CD4-positive, alpha-beta T cell treated with Interleukin-4 for 1 hour (primary cell): Measurements from ENCODE around the gene SLC35B1.
"Not testable (repeated sequence)": the region's sequence is repeated elsewhere in the genome, so short reads cannot be mapped to it uniquely, and the experiment has no call there.

Experiments used
- DNase-seq, 2 donors: peaks; one replicate each; pipeline ENCODE4 v3.0.0-alpha.2; 2020 to 2022

The SLC35B1 gene

GRCh38 chr17:49734515-49735490, 27.0 kb upstream of the SLC35B1 start:
- no peak for DNase-seq

DNA sequence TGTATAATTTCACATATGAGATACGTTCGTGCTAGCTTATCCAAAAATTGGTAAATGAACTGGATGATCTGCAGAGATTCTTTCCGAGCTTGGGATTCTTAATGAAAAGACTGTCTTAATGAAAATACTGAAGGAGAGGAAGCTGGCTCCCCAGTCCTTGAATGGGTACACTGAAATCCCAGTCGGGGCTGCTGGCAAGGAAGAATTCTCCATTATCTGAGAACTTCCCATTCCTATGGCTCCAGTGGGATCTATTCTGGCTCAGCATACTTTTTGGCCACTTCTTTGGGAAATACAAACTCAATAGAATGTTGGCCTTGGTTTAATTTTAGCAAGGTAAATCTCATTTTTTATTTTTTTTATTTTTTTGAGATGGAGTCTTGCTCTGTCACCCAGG, 23.7 kb upstream of the SLC35B1 start:
- DNase-seq: no peak

DNA sequence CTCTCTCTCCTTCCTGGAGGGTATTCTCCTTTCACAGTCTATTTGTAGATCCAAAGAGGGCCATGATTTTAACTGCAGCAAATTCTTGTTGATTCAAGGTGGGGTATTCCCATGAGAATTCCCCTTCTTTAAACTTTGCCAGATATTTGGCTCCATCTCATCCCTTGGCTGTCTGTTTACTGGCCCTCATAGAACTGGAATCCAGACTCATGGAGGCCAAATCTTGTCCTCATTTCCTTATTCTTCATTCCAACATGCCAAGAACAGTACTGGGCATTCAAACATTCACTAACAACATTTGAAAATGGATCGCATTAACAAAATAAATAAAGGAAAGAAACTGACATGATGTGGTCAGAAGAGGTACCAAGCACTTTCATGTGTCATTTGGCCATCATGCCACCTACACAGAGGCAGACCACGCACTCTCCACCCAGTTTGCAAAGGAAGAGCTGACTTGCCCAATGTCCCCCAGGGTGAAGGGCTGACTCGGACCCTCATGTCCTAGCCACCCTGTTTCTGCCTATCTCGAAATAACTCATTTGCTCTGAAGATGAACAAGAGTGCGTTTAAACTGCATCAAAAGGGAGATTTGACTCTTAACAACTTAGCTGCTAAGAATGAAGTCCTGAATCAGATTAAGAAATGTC, 23.1 kb upstream of the SLC35B1 start:
- DNase-seq: no peak

DNA sequence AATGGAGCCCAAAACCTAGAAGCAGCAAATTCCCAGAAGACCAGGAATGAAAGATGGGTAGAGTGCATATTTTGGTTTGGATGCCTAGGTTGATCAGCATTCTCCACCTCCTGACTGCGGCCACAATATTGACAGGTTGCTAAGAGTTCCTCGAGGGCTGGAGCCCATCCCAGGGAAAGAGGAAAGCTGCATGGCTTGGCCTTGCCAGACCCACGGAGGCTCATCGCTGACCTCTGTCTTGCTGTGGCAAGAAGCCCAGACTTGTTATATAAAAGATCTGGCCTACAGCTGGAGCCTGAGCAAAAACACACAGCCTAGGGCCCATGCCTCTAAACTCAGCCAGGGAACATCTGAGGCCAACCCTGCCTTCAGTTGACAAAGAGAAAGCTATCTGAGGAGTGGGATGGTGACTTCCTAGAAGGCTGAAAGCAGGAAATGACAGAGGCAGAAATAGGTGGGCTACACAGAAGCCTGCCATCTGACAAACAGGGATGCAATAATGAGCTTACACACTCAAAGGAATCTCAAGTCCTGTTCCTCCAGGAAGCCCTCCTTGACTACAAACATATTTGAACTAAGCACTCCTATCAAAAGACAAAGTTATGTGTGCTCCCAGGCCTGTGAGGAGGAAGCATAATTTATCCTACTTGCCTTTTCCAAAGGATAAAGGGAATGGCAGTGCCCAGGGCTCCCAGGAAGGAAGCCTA, 22.5 kb upstream of the SLC35B1 start:
- DNase-seq: no peak

DNA sequence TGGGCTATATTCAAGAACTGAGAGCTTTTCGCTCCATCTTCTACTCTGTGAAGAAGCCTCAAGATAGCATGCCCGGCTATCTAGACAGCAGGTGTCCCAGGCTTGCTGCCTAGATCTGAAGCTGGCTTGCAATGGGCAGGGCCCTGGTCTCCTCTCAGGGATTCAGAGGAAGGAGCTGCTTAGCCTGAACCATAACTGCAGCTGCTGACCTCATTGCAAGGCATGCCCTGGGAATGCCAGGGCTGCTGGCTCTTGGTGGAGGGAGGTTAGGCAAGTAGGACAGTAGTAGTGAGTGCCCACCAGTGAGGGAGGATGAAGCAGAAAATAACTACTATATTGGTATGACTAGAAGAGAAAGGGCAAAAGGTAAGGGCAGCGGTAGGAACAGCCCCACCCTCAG, 21.3 kb upstream of the SLC35B1 start:
- DNase-seq: no peak

DNA sequence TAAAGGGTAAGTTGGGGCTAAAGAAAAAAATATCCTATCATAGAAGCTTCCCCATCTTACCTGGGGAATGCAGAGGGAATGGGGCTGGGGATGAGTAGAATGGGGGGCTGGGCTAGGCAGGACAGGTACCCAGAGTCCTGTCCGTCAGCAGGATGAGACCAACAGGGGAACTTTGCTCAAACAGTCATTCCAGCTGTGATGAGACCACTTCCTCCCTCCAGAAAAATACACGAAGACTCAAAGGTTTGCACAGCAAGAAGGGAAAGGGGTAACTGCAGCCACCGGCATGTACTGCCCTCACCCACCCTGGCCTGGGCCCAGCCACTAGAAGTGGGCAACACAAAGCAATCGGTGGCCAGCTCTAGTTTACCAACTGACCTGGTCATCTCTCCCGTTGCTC, 20.7 kb upstream of the SLC35B1 start:
- no peak for DNase-seq

DNA sequence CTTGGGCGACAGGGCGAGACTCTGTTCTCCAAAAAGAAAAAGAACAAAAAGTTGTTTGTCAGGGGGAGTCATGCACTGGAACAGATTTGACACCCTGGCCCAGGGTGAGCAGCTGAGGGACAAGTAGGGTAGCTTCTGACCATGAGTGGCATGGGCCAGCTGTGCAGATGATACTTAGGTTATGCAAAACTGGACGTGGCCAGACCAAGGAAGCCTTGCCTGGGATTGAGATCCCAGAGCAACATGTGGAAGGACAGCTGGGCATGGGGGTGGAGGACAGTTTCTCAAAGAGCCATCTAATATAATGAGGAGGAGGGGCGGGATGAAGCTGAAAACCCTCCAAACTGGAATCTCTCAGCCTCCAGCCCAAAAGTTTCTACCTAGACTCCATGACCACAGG, 19.6 kb upstream of the SLC35B1 start:
- DNase-seq: no peak

- no peak for DNase-seq
These were observed 17.8 kb upstream of the SLC35B1 start for GRCh38 chr17:49725452-49726130.

GRCh38 chr17:49724552-49724951, 16.8 kb upstream of the SLC35B1 start:
- DNase-seq: not testable (repeated sequence)

DNA sequence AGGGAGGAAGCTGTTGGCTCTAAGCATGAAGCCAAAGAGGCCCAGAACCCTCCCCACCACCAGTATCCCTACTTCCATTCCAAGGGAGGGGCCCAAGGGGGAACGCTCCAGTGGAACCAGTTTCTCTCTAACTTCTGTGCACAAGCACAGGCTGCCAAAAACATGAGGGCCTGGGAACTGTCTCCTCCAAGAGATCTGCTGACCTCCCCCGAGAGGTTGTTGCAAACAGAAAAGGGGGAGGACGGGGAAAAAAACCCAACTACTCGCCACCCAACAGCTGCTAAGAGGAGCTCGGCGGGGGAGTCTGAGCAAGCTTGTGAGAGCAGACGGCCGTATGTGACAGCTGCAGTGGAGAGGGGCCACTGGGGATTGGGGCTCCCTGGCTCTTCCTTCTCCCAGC, 15.7 kb upstream of the SLC35B1 start:
- DNase-seq: no peak

DNA sequence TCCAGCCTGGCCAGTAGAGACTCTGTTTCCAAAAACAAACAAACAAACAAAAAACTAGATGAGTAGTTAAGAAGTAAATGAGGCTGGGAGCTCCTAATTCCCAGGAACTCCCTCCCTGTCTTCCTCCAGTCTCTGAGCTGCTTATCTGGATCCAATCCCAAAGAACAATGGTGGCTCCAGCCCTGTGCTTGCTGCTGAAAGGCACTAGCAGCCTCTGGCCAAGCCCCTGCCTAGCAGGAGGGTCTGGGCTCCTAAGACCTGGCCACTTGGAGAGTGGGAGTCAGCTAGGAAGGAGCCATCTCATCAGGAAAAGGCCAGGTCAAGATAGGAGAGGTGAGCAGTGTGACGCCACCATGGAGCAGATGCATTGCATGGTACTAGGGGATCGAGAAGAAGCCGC, 14.3 kb upstream of the SLC35B1 start:
- no peak for DNase-seq

DNA sequence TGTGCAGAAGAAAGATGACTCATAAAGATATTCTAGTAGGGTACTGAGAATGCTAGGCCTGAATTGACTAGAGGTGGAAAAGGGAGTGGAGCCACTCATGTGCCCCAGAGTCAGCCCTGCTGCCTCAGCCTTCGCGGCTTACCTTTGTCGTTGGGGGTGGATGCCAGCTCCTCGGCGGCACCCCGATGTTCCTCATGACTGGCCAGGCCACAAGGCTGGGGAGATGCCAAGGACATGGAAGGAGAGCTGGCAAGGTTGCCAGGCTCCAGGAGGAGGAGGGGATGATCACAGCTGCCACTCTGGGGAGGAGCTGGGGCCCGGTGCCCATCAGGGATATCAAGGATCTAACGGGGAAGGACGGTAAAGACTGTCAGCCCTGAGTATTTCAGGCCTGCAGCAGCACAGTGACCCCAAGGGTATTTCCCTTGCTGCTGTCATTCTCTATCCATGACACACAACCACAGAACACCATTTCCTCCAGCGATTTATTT, 9.7 kb upstream of the SLC35B1 start:
- DNase-seq: peak in 1 of 2 donors; percentile 25

DNA sequence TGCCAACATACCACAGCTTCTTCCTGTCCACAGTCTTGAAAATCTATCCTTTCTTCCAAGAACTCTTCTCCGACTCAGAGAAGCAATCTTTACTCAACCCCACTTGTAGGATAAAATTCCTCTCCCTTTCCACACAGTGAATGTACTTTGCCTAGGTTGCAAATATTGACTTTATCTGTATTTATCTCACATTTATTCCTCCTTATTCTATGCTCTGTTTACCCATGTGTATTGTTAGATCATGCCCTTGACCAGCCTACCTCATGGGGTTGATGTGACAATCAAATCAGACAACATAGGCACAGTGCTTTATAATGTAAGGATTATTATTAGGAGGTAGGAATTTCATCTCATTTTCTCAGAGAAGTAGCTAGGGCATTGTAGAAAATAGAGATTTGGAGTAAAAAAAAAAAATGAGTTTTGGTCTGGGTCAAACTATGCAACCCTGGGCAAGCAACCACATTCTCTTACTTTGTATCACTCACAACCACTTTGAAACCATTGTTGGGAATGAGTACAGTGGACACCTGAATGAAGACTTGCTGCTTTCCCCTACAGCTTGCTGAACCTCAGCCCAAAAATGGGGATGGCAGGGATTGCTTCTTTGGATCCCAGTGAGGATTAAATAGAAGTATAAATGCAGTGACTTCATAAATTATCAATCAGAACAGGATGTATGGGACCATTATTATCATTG, 9.1 kb upstream of the SLC35B1 start:
- DNase-seq: no peak

DNA sequence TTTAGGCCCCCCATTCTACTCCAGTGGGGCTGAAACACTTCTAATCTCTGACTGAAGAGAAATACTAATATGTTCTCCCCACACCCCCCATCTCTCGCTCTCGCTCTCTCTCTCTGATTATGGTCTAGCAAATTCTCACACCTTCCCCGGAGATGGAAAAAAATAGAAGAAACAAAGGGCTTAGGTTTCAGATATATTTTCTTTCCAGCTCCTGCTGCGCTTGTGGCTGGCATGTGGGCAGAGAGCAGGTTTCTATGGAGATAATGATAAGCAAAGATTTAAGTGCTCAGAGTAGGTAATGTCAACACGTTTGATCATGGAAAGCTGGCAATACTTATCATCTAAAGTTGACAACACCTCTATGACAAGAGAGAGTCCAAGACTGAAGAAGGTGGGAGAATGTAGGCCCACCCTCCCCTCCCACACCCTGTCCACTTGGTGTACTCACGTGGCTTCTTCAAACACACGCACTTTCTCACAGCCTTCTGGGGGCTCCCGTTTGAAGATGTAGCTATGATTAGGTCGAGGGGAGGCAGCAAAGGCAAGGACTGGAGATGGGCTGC, 8.0 kb upstream of the SLC35B1 start:
- DNase-seq: peak; percentile 63 to 87

DNA sequence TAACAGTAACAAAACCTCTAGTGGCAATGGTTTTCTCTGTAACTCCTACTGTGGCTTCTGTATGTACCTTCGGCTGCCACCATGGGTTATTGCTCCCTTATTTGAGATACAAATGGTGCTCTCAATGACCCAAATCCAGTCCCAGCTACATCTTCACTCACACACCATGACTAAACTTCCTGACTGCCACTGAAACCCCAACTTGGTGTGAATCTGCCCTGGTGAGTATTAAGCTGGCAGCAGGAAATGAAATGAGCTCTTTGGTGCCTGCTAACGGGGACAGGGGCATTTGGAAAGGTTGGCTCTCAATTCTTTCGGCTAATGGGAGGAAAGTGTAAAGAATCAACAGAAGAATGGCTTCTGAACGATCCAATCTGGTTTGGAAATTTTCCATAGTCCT, 7.5 kb upstream of the SLC35B1 start:
- DNase-seq: peak; percentile 59 to 79

- DNase-seq: peak in 1 of 2 donors; percentile 19
These were observed 885 bp upstream of the SLC35B1 start for GRCh38 chr17:49708515-49709183.

DNA sequence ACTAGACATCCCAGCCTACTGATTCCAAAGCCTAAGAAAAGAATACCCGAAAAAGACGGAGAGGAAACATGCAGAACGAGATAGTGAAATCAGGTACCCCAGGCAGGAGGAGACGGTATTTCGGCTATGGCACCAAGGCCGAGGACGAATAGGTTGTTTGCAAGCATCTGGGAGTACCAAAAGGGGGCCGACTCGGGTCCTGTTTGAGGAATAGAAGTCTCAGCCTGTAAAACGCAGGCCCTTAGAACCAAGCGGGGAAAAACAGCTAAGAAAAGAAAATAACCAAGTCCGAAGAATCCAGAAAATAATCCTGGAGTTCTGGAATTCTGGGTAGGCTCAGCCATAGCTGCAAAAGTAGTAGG, 537 bp downstream of the SLC35B1 start:
- peak; percentile 19 to 41 for DNase-seq

DNA sequence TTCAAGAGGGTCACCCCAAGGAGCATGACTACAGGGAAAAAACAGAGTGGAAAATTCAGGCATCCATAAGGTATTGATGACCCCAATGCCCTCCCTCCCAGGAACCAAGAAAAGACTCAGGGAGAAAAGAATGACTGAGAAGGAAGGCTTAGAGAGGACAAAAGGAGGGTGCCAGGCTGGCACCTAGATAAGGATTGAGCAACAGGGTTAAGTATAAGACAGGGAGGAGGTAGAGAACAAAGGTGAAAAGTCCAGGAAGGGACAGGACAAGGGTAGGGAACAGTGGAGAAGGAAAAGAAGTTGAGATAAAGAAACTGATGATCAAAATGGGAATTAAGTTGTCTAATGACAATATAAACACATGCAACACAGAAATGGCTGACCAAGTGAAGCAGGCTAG, 2.5 kb downstream of the SLC35B1 start:
- no peak for DNase-seq

- peak; percentile 22 to 24 for DNase-seq
These were observed 4.0 kb downstream of the SLC35B1 start for GRCh38 chr17:49703557-49704277.

- DNase-seq: no peak
These were observed 6.8 kb downstream of the SLC35B1 start for GRCh38 chr17:49700960-49701359.
